Adipocyte (in vitro differentiated cells): ENCODE measurements around the gene CBFA2T3.

Experiments used
- DNase-seq: peaks from one replicate; pipeline ENCODE4 v3.0.0-alpha.2; 2015; ENCODE audit warnings: low read depth
- H3K27me3 ChIP-seq: replicated peaks from 2 replicates; pipeline ENCODE4 v1.7.0; 2013; ENCODE audit warnings: mild to moderate bottlenecking, low read length, moderate library complexity; ENCODE audit not compliant: control insufficient read depth, insufficient read depth
- H3K36me3 ChIP-seq: 2 replicates; pipeline ENCODE4 v1.7.0; 2013; ENCODE audit warnings: low read length, mild to moderate bottlenecking, moderate library complexity; ENCODE audit not compliant: control insufficient read depth, insufficient read depth, severe bottlenecking
- H3K4me1 ChIP-seq: 2 replicates; pipeline ENCODE4 v1.7.0; 2013; ENCODE audit warnings: mild to moderate bottlenecking, low read length, moderate library complexity; ENCODE audit not compliant: control insufficient read depth, insufficient read depth
- H3K4me3 ChIP-seq: 2 replicates; pipeline ENCODE4 v1.7.0; 2013; ENCODE audit warnings: mild to moderate bottlenecking, low read length, moderate library complexity
- H3K9ac ChIP-seq: 2 replicates; pipeline ENCODE4 v1.7.0; 2013; ENCODE audit warnings: mild to moderate bottlenecking, low read length, moderate library complexity
- H3K9me3 ChIP-seq: 2 replicates; pipeline ENCODE4 v1.7.0; 2013; ENCODE audit warnings: mild to moderate bottlenecking, low read length, moderate library complexity; ENCODE audit not compliant: control insufficient read depth

The CBFA2T3 gene

GRCh38 chr16:88856828-88857727 lies 119.9 kb downstream of the CBFA2T3 start, which contains the start of the genes GALNS and TRAPPC2L:
Gene GALNS, minus strand, starts transcription at chr16:88856947. Its CDS starts 70 bp downstream, at chr16:88856877.
Gene TRAPPC2L, plus strand, starts transcription at chr16:88857127. Its CDS starts 24 bp downstream, at chr16:88857151.
- Histone ChIP-seq H3K9ac (peak within 1 kb of the TSS; percentile 93), H3K4me3 (peak within 1 kb of the TSS; percentile 99), H3K36me3 (peaks cover 32% of the 10 kb centered on the region), H3K27me3 (no peaks in the 10 kb centered on the region), H3K4me1 (peaks cover 19% of the 10 kb centered on the region), H3K9me3 (no peaks in the 10 kb centered on the region)
- DNase-seq, result peak; percentile 100

GRCh38 chr16:88856122-88856827 lies 120.7 kb downstream of the CBFA2T3 start:
- H3K9ac ChIP-seq, result peak overlapping the region; percentile 93
- peak; percentile 18 for DNase-seq
- H3K9me3 ChIP-seq, result no peaks in the 10 kb centered on the region
- H3K27me3 ChIP-seq, result no peaks in the 10 kb centered on the region
- H3K4me1 ChIP-seq, result peaks cover 19% of the 10 kb centered on the region
- peaks cover 26% of the 10 kb centered on the region for H3K36me3 ChIP-seq
- H3K4me3 ChIP-seq, result peak overlapping the region; percentile 99

GRCh38 chr16:88855736-88856121 lies 121.3 kb downstream of the CBFA2T3 start:
- Histone ChIP-seq H3K27me3 (no peaks in the 10 kb centered on the region), H3K9me3 (no peaks in the 10 kb centered on the region), H3K4me3 (peak overlapping the region; percentile 84), H3K36me3 (peaks cover 21% of the 10 kb centered on the region), H3K9ac (peak overlapping the region; percentile 83), H3K4me1 (peaks cover 19% of the 10 kb centered on the region)
- DNase-seq, result no peak

- DNase-seq, result no peak
- H3K4me3 ChIP-seq, result peak overlapping the region; percentile 84
- no peak overlapping the region for H3K9ac ChIP-seq
- H3K27me3 ChIP-seq, result no peaks in the 10 kb centered on the region
- peaks cover 19% of the 10 kb centered on the region for H3K4me1 ChIP-seq
- H3K9me3 ChIP-seq, result no peaks in the 10 kb centered on the region
- peaks cover 18% of the 10 kb centered on the region for H3K36me3 ChIP-seq
These were observed 121.8 kb downstream of the CBFA2T3 start for GRCh38 chr16:88855176-88855575.

GRCh38 chr16:88854306-88855111 lies 122.5 kb downstream of the CBFA2T3 start:
- Histone ChIP-seq H3K9me3 (no peaks in the 10 kb centered on the region), H3K4me3 (no peak overlapping the region), H3K36me3 (peaks cover 13% of the 10 kb centered on the region), H3K4me1 (peaks cover 19% of the 10 kb centered on the region), H3K27me3 (no peaks in the 10 kb centered on the region), H3K9ac (no peak overlapping the region)
- no peak for DNase-seq

- H3K9me3 ChIP-seq, result no peaks in the 10 kb centered on the region
- H3K4me1 ChIP-seq, result peaks cover 18% of the 10 kb centered on the region
- peaks cover 4% of the 10 kb centered on the region for H3K36me3 ChIP-seq
- H3K9ac ChIP-seq, result no peak overlapping the region
- no peak overlapping the region for H3K4me3 ChIP-seq
- H3K27me3 ChIP-seq, result no peaks in the 10 kb centered on the region
- DNase-seq, result no peak
These were observed 123.6 kb downstream of the CBFA2T3 start for GRCh38 chr16:88853325-88853941.

GRCh38 chr16:88851616-88852015 lies 125.4 kb downstream of the CBFA2T3 start:
- H3K4me1 ChIP-seq, result peaks cover 7% of the 10 kb centered on the region

GRCh38 chr16:88850531-88851199 lies 126.3 kb downstream of the CBFA2T3 start:
- no peaks in the 10 kb centered on the region for H3K27me3 ChIP-seq

More at GRCh38 chr16:88851616-88852015, 125.4 kb downstream of the CBFA2T3 start:
- Histone ChIP-seq H3K36me3 (peaks cover 8% of the 10 kb centered on the region), H3K9me3 (no peaks in the 10 kb centered on the region), H3K9ac (no peak overlapping the region), H3K4me3 (no peak overlapping the region), H3K27me3 (no peaks in the 10 kb centered on the region)
- DNase-seq, result no peak

GRCh38 chr16:88848557-88848956 lies 128.4 kb downstream of the CBFA2T3 start:
- Histone ChIP-seq H3K4me1 (peaks cover 3% of the 10 kb centered on the region), H3K9ac (no peak overlapping the region), H3K27me3 (no peaks in the 10 kb centered on the region), H3K4me3 (no peak overlapping the region), H3K9me3 (no peaks in the 10 kb centered on the region), H3K36me3 (peaks cover 8% of the 10 kb centered on the region)
- no peak for DNase-seq

More at GRCh38 chr16:88850531-88851199, 126.3 kb downstream of the CBFA2T3 start:
- no peak for DNase-seq
- H3K4me1 ChIP-seq, result peaks cover 5% of the 10 kb centered on the region
- H3K9me3 ChIP-seq, result no peaks in the 10 kb centered on the region
- H3K4me3 ChIP-seq, result no peak overlapping the region
- H3K36me3 ChIP-seq, result peaks cover 8% of the 10 kb centered on the region
- H3K9ac ChIP-seq, result no peak overlapping the region

GRCh38 chr16:88847654-88848053 lies 129.4 kb downstream of the CBFA2T3 start:
- H3K27me3 ChIP-seq, result no peaks in the 10 kb centered on the region
- DNase-seq, result no peak
- no peak overlapping the region for H3K9ac ChIP-seq
- peaks cover 8% of the 10 kb centered on the region for H3K36me3 ChIP-seq
- H3K4me3 ChIP-seq, result no peak overlapping the region
- H3K4me1 ChIP-seq, result peaks cover 3% of the 10 kb centered on the region
- no peaks in the 10 kb centered on the region for H3K9me3 ChIP-seq
